CD14-positive monocyte (primary cell): ENCODE measurements around the gene KIF21B. TPM values are rescaled to one million over a fixed set of nuclear protein-coding genes. Genes with fewer than 3 reads are reported as not detected.

Experiments used
- DNase-seq, 3 donors: peaks; one replicate each; pipeline ENCODE4 v3.0.0-alpha.2; 2011 to 2022
- H2AFZ ChIP-seq: 2 replicates; pipeline ENCODE4 v1.6.0; 2012; ENCODE audit warnings: mild to moderate bottlenecking, low read depth, low read length, inconsistent platforms; ENCODE audit not compliant: insufficient read depth, poor library complexity, severe bottlenecking
- H3K27ac ChIP-seq, 2 donors: 1 replicate in 1 of 2; 2 replicates in 1 of 2; pipeline ENCODE4 v1.5.1; 2012 to 2013; ENCODE audit warnings: low read length in 2 of 2, control low read depth in 1 of 2, inconsistent platforms in 1 of 2, low read depth in 1 of 2, mild to moderate bottlenecking in 1 of 2
- H3K27me3 ChIP-seq, 2 donors: one replicate each; pipeline versions ENCODE4 v1.6.0 to v1.6.1; 2011 to 2013; ENCODE audit warnings: low read length in 2 of 2; ENCODE audit not compliant: control insufficient read depth in 2 of 2, insufficient read depth in 2 of 2
- H3K36me3 ChIP-seq, 2 donors: replicated peaks in 1 of 2; 1 replicate in 1 of 2; 2 replicates in 1 of 2; pipeline versions ENCODE4 v1.5.1 to v1.6.1; 2012 to 2013; ENCODE audit warnings: low read length in 2 of 2, control low read depth in 1 of 2, inconsistent platforms in 1 of 2, mild to moderate bottlenecking in 1 of 2; ENCODE audit not compliant: insufficient read depth in 2 of 2, control insufficient read depth in 1 of 2
- H3K4me1 ChIP-seq, 2 donors: 1 replicate in 1 of 2; 2 replicates in 1 of 2; pipeline versions ENCODE4 v1.5.1 to v1.6.1; 2012 to 2013; ENCODE audit warnings: low read length in 2 of 2, control low read depth in 1 of 2, inconsistent platforms in 1 of 2, mild to moderate bottlenecking in 1 of 2, moderate library complexity in 1 of 2; ENCODE audit not compliant: insufficient read depth in 2 of 2, control insufficient read depth in 1 of 2
- H3K4me2 ChIP-seq: replicated peaks from 2 replicates; pipeline ENCODE3; 2012; ENCODE audit warnings: low read length, moderate library complexity, mild to moderate bottlenecking; ENCODE audit not compliant: poor library complexity, severe bottlenecking; ENCODE audit errors: extremely low read depth
- H3K4me3 ChIP-seq, 3 experiments: fragments of 200-600 bp in 1 of 3; sonication (generic) in 1 of 3; replicated peaks in 1 of 3; 1 replicate in 2 of 3; 2 replicates in 1 of 3; pipeline ENCODE4 v1.5.1; 2011 to 2013; ENCODE audit warnings: low read length in 3 of 3, mild to moderate bottlenecking in 3 of 3, control low read depth in 2 of 3, low read depth in 2 of 3, inconsistent platforms in 1 of 3, moderate library complexity in 1 of 3
- H3K79me2 ChIP-seq: 2 replicates; pipeline ENCODE4 v1.6.0; 2012; ENCODE audit warnings: mild to moderate bottlenecking, control low read depth, inconsistent platforms, low read length, moderate library complexity; ENCODE audit not compliant: insufficient read depth
- H3K9ac ChIP-seq: 2 replicates; pipeline ENCODE4 v1.6.0; 2017; ENCODE audit warnings: low read length, mild to moderate bottlenecking; ENCODE audit not compliant: insufficient read depth, poor library complexity, severe bottlenecking
- H3K9me3 ChIP-seq, 2 donors: replicated peaks in 1 of 2; 1 replicate in 1 of 2; 2 replicates in 1 of 2; pipeline versions ENCODE4 v1.5.1 to v1.6.1; 2012 to 2013; ENCODE audit warnings: low read length in 2 of 2, control low read depth in 1 of 2; ENCODE audit not compliant: control insufficient read depth in 1 of 2, insufficient read depth in 1 of 2
- H4K20me1 ChIP-seq: 2 replicates; pipeline ENCODE4 v1.6.0; 2012; ENCODE audit warnings: mild to moderate bottlenecking, low read length, control low read depth, moderate library complexity; ENCODE audit not compliant: insufficient read depth
- H3K27ac Mint-ChIP-seq, 7 donors: one replicate each; pipeline ENCODE4 v1.8.0; 2020; ENCODE audit warnings: mild to moderate bottlenecking in 7 of 7, mixed read lengths in 7 of 7, moderate library complexity in 6 of 7, inconsistent platforms in 2 of 7
- H3K27me3 Mint-ChIP-seq, 3 donors: one replicate each; pipeline ENCODE4 v1.8.0; 2021 to 2022; ENCODE audit warnings: low read depth in 3 of 3, mild to moderate bottlenecking in 3 of 3, mixed read lengths in 3 of 3, moderate library complexity in 3 of 3, inconsistent platforms in 1 of 3
- H3K36me3 Mint-ChIP-seq, 2 donors: one replicate each; pipeline ENCODE4 v1.8.0; 2020; ENCODE audit warnings: mixed read lengths in 2 of 2, inconsistent platforms in 1 of 2, mild to moderate bottlenecking in 1 of 2
- H3K4me1 Mint-ChIP-seq: one replicate; pipeline ENCODE4 v1.8.0; 2020; ENCODE audit warnings: mild to moderate bottlenecking, mixed read lengths
- H3K4me3 Mint-ChIP-seq, 2 donors: one replicate each; pipeline ENCODE4 v1.8.0; 2020; ENCODE audit warnings: mild to moderate bottlenecking in 2 of 2, mixed read lengths in 2 of 2, moderate library complexity in 1 of 2
- H3K9me3 Mint-ChIP-seq, 7 donors: one replicate each; pipeline ENCODE4 v1.8.0; 2020 to 2022; ENCODE audit warnings: mixed read lengths in 7 of 7, mild to moderate bottlenecking in 6 of 7, moderate library complexity in 6 of 7, inconsistent platforms in 2 of 7
- CTCF ChIP-seq: fragments of 200-600 bp; IDR thresholded peaks from one replicate; pipeline ENCODE4 v1.8.0; 2022; ENCODE audit warnings: antibody characterized with exemption, mild to moderate bottlenecking
- WGBS: methylation state at CpG from one replicate; pipeline ENCODE4 v1.1.5; 2013; ENCODE audit warnings: missing lambda C conversion rate; ENCODE audit not compliant: insufficient coverage; 5-methylcytosine and 5-hydroxymethylcytosine counted together
- intact Hi-C, 2 donors: fragments of 100-400 bp; cut with micrococcal nuclease; formaldehyde crosslinking; loops; one replicate each; pipeline versions ENCODE4 v1.15.0 to v1.15.1; 2023
- polyA plus RNA-seq, 3 donors: library from polyadenylated mRNA; depleted of rRNA in 1 of 3; unstranded in 2 of 3; stranded (reverse) in 1 of 3; fragments of 300-500 nt in 2 of 3; fragments of >200 nt in 1 of 3; fragmentation: Illumina TruSeq in 2 of 3; gene quantifications; 1 replicate in 2 of 3; 2 replicates in 1 of 3; pipeline ENCODE4 v1.2.3, GENCODE V29; 2012 to 2021

Gene KIF21B
- polyA plus RNA-seq, 3 donors = 0.18 to 9.8 (median 0.30) TPM

DNA sequence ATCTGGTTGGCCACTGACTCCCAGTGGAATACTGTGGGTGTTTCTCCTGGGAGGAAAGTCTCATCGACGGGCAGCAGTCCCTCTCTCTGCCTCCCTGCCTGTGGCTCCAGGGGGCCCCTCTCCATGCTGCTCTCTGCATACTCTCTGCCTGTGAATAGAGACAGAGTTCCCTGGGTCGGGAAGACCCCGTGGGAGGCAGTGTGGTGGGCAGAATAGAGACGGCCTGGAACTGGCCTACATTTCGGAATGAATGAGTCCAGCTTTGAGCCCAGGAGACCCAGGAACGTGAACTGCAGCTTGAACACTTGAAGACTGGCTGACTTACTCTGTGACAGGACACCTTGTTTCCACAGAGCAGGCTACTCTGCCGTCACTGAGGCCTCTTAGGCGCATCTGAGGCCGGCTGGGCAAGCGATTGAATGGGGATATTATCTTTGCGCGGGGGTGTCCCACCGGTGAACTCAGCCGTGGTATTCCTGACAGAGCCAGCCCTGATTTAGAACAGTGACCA is 64.0 kb downstream of the KIF21B start:
- H3K4me1 ChIP-seq = no peaks in the 10 kb centered on the region
- DNase-seq = no peak
- H3K27me3 ChIP-seq = no peaks in the 10 kb centered on the region
- peaks cover 2% of the 10 kb centered on the region for H3K4me1 Mint-ChIP-seq
- no peak overlapping the region for H3K4me3 ChIP-seq
- no peaks in the 10 kb centered on the region for H3K79me2 ChIP-seq
- no peaks in the 10 kb centered on the region for H3K9me3 Mint-ChIP-seq
- no peak overlapping the region for H3K4me2 ChIP-seq
- no peak for TF ChIP-seq CTCF
- H3K27ac Mint-ChIP-seq = no peak overlapping the region
- H3K4me3 Mint-ChIP-seq = no peak overlapping the region
- H4K20me1 ChIP-seq = no peaks in the 10 kb centered on the region
- no peak overlapping the region for H3K27ac ChIP-seq
- H3K27me3 Mint-ChIP-seq = peaks cover 1 to 7% (median 4%) of the 10 kb centered on the region in 3 donors
- intact Hi-C loops = no loop called here
- no peak overlapping the region for H3K9ac ChIP-seq
- WGBS = 92% methylated on average over 13 of the region's 15 CpGs
- no peak overlapping the region for H2AFZ ChIP-seq
- H3K36me3 ChIP-seq = no peaks in the 10 kb centered on the region
- H3K36me3 Mint-ChIP-seq = no peaks in the 10 kb centered on the region
- H3K9me3 ChIP-seq = no peaks in the 10 kb centered on the region

- no peaks in the 10 kb centered on the region for H3K9me3 ChIP-seq
- intact Hi-C loops = no loop called here
- no peaks in the 10 kb centered on the region for H3K27me3 ChIP-seq
- Mint-ChIP-seq H3K27ac (no peak overlapping the region), H3K4me3 (no peak overlapping the region), H3K4me1 (peaks cover 2% of the 10 kb centered on the region), H3K36me3 (no peaks in the 10 kb centered on the region), H3K9me3 (no peaks in the 10 kb centered on the region), H3K27me3 (peaks cover 1 to 7% (median 4%) of the 10 kb centered on the region in 3 donors)
- H3K4me2 ChIP-seq = no peak overlapping the region
- no peak for DNase-seq
- 92% methylated on average over 6 of the region's 11 CpGs for WGBS
- no peak overlapping the region for H3K9ac ChIP-seq
- no peaks in the 10 kb centered on the region for H3K79me2 ChIP-seq
- TF ChIP-seq CTCF = no peak
- no peak overlapping the region for H2AFZ ChIP-seq
- H4K20me1 ChIP-seq = no peaks in the 10 kb centered on the region
- no peak overlapping the region for H3K4me3 ChIP-seq
- H3K27ac ChIP-seq = no peak overlapping the region
- no peaks in the 10 kb centered on the region for H3K4me1 ChIP-seq
- H3K36me3 ChIP-seq = no peaks in the 10 kb centered on the region
These were observed 64.9 kb downstream of the KIF21B start for GRCh38 chr1:200958597-200958996.
